PFSK-1 (cell line): ENCODE results near the gene OR10H1.

Experiments used
- FOXP2 ChIP-seq: optimal IDR thresholded peaks from 2 replicates; pipeline ENCODE3; 2011; ENCODE audit warnings: borderline replicate concordance, control low read depth, inconsistent platforms; ENCODE audit not compliant: insufficient read depth; ENCODE audit errors: extremely low read length, extremely low read depth
- POLR2AphosphoS5 ChIP-seq: IDR thresholded peaks from 2 replicates; pipeline ENCODE4 v1.6.1; 2012; ENCODE audit warnings: low read depth, mild to moderate bottlenecking, control low read depth, low read length, moderate library complexity
- SIN3A ChIP-seq: IDR thresholded peaks from 2 replicates; pipeline ENCODE4 v1.6.1; 2012; ENCODE audit warnings: mild to moderate bottlenecking, low read length, moderate library complexity, borderline replicate concordance; ENCODE audit not compliant: insufficient read depth
- TAF1 ChIP-seq: IDR thresholded peaks from 2 replicates; pipeline ENCODE4 v1.6.1; 2012; ENCODE audit warnings: low read length, control low read depth, borderline replicate concordance; ENCODE audit not compliant: insufficient read depth
- TF ChIP-seq, protein P1 (sequence below), 2 experiments: IDR thresholded peaks; 2 replicates each; pipeline versions ENCODE4 v1.6.1 to v1.8.0; 2011 to 2012; ENCODE audit warnings: low read depth in 2 of 2, low read length in 2 of 2, control low read depth in 1 of 2, inconsistent platforms in 1 of 2, mild to moderate bottlenecking in 1 of 2, moderate library complexity in 1 of 2; ENCODE audit not compliant: insufficient read depth in 1 of 2

OR10H1 gene

DNA sequence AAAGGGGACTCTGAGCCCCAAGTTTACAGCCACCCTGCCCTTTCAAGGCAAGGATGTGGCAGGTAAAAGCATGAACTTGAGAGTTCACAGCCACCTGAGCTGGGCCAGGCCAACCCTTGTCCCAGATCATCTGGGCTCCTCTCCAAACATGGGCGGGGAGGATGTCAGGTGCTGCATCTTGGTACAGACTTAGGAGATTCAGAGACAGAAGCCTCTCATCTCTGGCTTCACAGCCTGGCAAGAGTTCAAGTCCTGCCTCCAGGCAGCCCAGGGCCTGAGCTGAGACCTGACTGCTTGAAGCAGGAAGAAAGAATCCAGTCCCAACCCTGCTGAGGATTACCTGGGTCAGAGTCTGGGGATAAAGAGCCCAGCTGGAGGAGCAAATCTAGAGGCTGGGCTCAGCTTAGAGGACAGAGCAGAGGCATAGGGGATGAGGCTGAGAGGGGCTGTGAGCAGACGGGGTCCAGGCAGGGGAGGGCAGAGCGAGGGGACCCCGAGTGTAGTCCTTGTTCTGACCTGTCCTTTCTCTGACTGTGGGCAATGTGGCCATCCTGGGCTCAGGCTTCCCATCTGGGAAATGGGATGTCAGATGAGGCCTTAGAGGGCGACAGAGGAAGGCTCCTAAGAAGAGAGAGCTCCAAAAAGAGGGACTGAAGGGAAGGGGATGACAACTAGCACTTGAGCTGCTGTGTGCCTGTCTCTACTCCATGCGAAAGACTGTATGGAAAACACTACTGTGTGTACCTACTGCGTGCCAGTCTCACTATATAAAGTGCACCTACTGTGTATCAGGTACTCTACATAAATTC lies 34.6 kb downstream of the OR10H1 start:
- TF ChIP-seq, protein P1, sequence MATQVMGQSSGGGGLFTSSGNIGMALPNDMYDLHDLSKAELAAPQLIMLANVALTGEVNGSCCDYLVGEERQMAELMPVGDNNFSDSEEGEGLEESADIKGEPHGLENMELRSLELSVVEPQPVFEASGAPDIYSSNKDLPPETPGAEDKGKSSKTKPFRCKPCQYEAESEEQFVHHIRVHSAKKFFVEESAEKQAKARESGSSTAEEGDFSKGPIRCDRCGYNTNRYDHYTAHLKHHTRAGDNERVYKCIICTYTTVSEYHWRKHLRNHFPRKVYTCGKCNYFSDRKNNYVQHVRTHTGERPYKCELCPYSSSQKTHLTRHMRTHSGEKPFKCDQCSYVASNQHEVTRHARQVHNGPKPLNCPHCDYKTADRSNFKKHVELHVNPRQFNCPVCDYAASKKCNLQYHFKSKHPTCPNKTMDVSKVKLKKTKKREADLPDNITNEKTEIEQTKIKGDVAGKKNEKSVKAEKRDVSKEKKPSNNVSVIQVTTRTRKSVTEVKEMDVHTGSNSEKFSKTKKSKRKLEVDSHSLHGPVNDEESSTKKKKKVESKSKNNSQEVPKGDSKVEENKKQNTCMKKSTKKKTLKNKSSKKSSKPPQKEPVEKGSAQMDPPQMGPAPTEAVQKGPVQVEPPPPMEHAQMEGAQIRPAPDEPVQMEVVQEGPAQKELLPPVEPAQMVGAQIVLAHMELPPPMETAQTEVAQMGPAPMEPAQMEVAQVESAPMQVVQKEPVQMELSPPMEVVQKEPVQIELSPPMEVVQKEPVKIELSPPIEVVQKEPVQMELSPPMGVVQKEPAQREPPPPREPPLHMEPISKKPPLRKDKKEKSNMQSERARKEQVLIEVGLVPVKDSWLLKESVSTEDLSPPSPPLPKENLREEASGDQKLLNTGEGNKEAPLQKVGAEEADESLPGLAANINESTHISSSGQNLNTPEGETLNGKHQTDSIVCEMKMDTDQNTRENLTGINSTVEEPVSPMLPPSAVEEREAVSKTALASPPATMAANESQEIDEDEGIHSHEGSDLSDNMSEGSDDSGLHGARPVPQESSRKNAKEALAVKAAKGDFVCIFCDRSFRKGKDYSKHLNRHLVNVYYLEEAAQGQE (IDR thresholded peaks at IDR 0.05; ENCODE audit: insufficient read depth in 1 of 2, low read depth in 2 of 2, low read length in 2 of 2), result no peak
- TF ChIP-seq FOXP2, result no peak
- TF ChIP-seq POLR2AphosphoS5, result no peak

DNA sequence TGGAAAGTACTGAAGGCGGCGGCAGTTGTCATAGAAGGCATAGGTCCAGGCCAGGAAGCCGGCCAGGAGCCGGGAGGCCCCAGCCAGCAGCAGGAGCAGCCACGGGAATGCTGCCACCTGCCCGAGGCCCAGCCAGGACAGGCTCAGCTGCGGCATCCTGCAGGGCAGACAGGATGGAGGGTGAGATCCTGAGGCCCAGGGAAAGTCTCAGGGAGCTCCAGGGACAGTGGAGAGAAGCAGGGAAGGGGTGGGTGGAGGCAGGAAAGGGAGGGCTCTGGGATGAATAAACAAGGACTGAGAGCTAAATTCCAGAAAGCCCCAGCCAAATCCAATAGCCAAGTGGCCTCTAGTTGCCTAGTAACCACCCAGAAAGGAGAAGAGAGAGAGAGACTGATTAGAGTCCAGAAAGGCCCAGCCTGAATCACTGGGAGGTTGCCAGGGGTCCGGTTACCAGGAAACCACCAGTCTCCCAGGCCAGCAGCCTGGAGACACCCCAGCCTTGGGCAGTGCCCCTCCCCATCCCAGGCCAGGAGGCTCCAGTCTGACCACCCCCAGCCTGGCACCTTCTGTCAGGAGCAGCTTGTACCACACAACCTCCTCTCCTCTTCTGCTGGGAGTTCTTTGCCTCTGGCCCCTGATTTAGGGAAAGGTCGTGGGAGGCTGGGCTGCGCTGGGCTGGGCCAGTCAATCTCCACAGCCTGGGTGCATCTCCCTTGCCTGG lies 35.5 kb downstream of the OR10H1 start:
- TF ChIP-seq, protein P1 (IDR thresholded peaks at IDR 0.05; ENCODE audit: insufficient read depth in 1 of 2, low read depth in 2 of 2, low read length in 2 of 2), result no peak
- no peak for TF ChIP-seq POLR2AphosphoS5
- TF ChIP-seq SIN3A, result no peak
- TF ChIP-seq TAF1, result no peak
- TF ChIP-seq FOXP2, result no peak

DNA sequence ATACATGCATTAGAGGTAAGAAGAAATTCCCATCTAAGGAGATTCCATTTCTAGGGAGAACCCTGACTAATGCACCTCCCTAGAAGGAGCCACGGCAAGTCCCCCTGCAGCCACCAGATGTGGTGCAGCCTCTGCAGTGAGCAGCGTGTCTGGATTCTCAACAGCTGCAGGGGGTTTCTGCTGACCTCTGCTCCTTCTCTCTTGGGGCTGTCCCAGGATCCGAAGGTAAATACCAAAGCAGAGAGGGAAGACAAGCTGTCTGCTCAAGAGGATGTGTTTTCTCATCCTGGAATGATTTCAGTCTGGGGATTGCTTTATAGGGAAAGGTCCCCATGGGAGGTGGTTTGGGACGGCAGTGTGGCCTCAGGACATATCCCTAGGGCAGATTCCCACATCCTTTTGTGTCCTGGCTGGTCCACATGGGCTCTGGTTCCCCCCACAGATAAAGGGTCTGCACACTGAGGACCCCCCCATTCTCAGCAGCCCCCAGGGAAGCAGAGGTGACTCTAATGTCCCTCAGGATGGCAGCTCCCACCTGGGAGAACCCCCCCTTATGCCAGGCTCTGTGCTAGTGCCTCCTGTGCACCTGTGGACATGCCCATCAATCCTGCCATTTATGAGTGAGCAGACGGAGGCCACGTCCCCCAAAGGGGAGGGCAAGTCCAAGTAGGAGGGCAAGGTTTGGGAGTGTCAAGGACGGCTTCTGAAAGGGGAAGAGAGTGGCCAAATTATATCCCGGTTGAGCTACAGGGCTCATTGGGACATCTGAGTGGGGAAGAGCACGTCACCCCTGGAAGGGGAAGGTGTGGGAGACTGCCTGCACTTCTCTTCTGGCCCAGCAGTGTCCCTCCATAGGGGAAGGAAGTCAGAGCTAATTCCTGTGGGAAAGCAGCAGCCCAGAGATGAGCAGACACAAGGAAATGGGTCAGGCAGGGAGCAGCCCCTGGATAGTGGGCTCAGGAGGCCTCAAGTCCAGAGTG lies 38.2 kb downstream of the OR10H1 start:
- no peak for TF ChIP-seq SIN3A
- TF ChIP-seq POLR2AphosphoS5, result no peak
- TF ChIP-seq TAF1, result no peak

DNA sequence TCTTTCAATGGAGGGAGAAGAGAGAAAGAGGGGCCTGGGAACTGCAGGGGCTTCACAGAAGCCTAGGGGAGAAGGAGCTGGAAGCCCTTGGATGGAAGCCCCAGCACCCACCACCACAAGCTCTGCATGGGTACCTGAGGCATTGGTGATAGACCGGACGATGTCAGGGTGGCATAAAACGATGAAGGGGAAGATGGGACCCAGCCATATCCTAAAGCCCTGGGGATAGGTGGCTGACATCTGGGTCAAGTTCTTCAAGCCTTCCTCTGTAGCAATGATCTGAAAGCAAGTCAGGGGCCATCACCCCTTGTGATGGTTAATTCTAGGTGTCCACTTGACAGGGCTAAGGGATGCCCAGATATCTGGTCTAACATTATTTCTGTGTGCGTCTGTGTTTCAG lies 39.2 kb downstream of the OR10H1 start:
- TF ChIP-seq POLR2AphosphoS5, result no peak
- TF ChIP-seq FOXP2, result no peak
- TF ChIP-seq SIN3A, result no peak
- TF ChIP-seq, protein P1 (IDR thresholded peaks at IDR 0.05; ENCODE audit: insufficient read depth in 1 of 2, low read depth in 2 of 2, low read length in 2 of 2), result no peak
- no peak for TF ChIP-seq TAF1

DNA sequence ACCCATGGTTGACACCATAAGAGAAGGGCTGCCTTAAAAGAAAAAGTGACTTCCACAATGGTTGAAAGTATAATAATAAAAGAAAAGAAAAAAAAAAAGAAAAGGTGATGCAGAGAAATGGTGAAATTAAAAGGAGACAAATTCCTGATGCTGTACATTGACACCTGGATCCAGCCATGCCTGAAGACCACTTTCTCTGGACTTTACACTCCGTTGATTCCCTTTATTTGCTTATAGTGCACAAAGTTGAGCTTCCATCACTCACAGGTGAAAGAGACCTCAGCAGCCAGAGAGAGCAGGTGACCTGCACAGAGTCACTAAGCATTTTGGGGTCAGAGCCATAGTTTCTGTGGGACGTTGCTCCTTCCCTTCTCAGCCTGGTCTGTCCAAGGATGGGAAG lies 40.2 kb downstream of the OR10H1 start:
- TF ChIP-seq TAF1 (no peak), POLR2AphosphoS5 (no peak)
